OCI-LY1 (cell line): ENCODE data around the gene ZNF101.

ENCODE experiments used
- EZH2 ChIP-seq: fragments of 200-600 bp; sonication (generic), shearing (Covaris generic); IDR thresholded peaks from 2 replicates; pipeline ENCODE4 v1.8.0; 2017; ENCODE audit warnings: borderline replicate concordance, mixed run types, mild to moderate bottlenecking, antibody characterized with exemption, low read length, moderate library complexity, mixed read lengths
- TF ChIP-seq, protein P1 (sequence below): fragments of 200-600 bp; sonication (generic), shearing (Covaris generic); IDR thresholded peaks from 2 replicates; pipeline ENCODE4 v1.5.1; 2017; ENCODE audit warnings: mild to moderate bottlenecking, antibody characterized with exemption, low read length, moderate library complexity, mixed read lengths

DNA sequence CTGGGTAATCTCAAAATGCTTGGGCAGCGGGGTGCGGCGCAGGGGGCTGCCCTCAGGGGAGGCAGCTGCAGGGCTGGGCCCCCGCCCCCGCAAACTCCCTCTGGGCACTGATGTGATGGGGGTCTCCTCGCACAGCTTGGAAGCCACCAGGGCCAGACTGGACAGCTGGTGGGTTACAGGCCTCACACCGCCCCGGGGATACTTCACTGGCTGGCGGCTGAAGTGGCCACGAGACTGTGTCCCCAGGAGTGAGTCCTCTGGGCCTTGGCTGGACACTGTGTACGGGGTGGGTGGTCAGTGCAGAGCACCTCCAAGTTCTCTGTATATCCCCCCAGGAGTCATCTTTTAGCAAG is 38.6 kb upstream of the ZNF101 start:
- TF ChIP-seq, protein P1, sequence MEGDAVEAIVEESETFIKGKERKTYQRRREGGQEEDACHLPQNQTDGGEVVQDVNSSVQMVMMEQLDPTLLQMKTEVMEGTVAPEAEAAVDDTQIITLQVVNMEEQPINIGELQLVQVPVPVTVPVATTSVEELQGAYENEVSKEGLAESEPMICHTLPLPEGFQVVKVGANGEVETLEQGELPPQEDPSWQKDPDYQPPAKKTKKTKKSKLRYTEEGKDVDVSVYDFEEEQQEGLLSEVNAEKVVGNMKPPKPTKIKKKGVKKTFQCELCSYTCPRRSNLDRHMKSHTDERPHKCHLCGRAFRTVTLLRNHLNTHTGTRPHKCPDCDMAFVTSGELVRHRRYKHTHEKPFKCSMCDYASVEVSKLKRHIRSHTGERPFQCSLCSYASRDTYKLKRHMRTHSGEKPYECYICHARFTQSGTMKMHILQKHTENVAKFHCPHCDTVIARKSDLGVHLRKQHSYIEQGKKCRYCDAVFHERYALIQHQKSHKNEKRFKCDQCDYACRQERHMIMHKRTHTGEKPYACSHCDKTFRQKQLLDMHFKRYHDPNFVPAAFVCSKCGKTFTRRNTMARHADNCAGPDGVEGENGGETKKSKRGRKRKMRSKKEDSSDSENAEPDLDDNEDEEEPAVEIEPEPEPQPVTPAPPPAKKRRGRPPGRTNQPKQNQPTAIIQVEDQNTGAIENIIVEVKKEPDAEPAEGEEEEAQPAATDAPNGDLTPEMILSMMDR, result no peak
- no peak for TF ChIP-seq EZH2
